HG03378 (cell line): ENCODE data around the gene PDE8A.
"Not testable (repeated sequence)": the region's sequence is repeated elsewhere in the genome, so short reads cannot be mapped to it uniquely, and the experiment has no call there.

Source experiments
- ATAC-seq: cut with Tn5 transposase; IDR thresholded peaks from one replicate; pipeline ENCODE4 v1.9.1; 2021; ENCODE audit warnings: mild to moderate bottlenecking, moderate library complexity; ENCODE audit not compliant: unreplicated experiment

The PDE8A gene

DNA sequence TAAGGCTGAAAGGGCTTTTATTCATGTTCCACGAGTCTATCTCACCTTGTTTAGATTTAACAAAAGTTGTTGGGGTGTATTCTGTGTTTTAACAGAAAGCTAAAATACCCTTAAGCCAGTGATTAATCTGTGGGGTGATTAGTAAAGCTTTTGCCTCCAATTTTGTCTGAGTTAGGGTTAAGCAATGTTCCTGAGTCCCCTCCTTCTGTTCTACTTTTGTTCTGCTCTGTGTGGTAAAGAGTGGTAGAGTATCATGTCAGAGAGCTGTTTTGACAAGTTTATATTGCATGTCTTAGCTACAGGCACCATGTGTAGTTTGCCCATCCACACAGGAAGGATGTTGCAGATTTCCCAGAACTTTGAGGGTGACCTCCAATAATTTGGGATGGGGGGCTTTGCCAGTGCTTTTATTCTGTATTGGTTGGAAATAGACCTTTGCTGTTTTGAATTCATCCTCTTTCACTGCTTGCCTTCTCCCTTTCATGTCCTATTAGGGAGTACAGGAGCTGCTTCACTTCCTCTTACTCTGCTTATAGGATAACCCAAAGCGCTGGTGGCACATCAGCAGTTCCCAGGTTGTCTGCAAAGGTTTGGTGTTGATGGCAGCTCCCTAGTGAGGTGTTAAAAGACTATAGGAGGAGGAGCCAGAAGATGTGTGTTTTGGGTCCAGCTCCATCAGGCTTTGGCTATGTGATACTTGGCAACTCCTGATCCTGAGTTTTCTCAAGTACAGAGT lies 7.4 kb downstream of the PDE8A start:
- ATAC-seq = no peak

DNA sequence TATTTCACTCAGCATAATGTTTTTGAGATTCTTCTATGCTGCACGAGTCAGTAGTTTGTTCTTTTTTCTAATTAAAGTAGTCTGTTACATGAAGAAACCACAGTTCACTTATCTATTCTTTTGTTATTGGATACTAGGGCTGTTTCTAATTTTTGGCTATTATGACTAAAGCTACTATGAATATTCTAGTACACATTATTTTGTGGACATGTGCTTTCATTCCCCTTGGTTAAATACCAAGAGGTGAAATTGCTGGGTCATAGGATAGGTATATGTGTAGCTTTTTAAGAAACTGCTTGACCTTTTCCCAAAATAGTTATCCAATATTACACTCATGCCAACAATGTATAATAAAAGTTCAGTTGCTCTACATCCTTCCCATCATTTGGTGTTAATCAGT lies 8.9 kb downstream of the PDE8A start:
- no peak for ATAC-seq

DNA sequence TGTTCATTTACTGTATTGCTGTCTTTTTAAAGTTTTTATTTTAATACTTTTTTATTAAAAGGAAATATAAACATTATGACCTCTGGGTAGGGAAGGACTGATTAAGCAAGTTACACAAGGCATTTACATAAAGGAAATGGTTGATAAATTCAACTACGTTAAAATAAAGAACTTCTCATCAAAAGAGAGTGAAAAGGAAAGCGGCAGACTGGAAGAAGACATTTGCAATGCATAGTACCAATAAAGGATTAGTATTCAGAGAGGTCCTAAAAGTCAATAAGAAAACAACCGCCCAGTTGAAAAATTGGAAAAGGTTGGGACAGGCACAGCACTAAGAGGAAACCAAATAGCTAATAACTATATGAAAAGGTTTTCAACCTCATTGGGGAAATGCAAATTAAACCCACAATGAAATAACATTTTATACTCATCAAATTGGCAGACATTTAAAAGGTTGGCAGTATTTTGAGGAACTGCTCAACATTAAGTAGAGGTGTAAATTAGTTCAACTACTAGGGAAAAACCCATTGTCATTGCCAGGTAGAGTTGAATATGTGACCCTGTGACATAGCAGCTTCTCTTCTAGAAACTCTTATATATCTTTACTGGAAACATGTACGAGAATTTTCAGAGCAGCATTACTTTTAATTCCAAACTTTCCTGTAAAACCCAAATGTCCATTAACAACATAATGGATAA lies 9.5 kb downstream of the PDE8A start:
- ATAC-seq = no peak

- ATAC-seq = no peak
These were observed 10.7 kb downstream of the PDE8A start for GRCh38 chr15:84992157-84992944.

DNA sequence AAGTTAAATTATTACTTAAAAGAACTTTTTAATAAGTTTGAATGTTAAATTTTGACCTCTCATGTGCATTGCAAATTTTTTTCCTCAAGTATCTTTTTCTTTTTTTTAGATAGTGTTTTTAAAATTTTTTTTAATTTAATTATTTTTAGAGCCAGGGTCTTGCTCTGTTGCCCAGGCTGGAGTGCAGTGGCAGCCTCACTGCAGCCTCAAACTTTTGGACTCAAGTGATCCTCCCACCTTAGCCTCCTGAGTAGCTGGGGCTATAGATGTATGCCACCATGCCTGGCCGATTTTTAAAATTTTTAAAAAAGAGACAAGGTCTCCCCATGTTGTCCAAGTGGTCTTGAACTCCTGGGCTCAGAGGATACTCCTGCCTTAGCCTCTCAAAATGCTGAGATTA lies 14.4 kb downstream of the PDE8A start:
- no peak for ATAC-seq

- ATAC-seq = not testable (repeated sequence)
These were observed 15.1 kb downstream of the PDE8A start for GRCh38 chr15:84996714-84997113.

- ATAC-seq = not testable (repeated sequence)
These were observed 15.6 kb downstream of the PDE8A start for GRCh38 chr15:84997214-84997613.

DNA sequence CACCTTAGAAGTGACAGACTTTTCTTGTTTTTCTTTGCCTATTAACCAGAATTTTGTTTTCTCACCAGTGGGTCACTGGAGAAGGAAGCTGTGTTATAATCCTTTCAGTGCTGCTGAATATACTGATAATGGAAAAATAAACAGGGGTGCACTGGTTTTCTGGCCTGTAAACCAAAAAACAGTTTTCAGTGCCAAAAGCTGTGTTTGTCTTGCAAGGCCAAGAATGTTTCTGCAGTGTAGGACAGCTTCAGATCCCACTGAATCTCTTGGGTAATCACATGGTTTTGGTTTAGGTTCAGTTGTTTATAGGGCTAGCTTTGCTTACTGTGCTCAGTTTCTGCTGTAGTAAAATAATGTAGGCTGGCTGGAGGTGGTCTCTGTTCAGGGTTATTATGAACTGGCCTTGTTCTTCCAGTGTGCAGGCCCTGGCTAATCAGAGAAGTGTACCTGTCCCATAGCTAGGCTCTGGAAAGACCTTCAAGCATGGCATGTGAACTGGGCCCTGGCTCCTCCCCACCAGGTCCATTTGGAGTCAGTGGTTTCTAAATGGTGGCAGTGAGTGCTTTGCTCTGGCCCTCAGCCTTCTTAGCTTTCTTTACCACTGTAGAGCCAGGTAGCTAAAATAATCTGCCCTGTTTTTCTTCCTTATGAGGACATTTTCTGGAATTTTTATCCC lies 18.7 kb downstream of the PDE8A start:
- ATAC-seq = no peak

DNA sequence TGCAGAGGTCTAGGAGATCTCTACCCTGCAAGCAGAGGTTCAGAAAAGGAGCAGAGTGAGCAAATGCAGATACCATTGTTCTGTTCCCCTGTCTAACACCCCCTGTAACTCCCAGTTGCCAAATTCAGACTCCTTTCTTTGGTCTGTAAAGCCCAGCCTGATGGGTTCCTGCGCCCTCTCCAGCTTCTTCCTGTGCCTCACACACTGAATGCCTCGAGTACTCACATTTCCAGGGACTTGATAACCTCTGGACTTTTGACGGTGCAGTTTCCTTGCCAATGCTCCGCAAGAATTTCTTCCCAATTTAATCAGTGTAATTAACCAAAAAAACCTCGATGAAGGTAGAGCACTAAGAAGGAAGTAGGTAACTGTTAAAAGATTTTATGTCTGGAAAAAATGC lies 19.3 kb downstream of the PDE8A start:
- no peak for ATAC-seq

GRCh38 chr15:85002517-85002916 lies 20.9 kb downstream of the PDE8A start:
- ATAC-seq = no peak

GRCh38 chr15:85003593-85004312 lies 22.1 kb downstream of the PDE8A start:
- ATAC-seq = no peak

- ATAC-seq = no peak
These were observed 22.9 kb downstream of the PDE8A start for GRCh38 chr15:85004550-85004949.

DNA sequence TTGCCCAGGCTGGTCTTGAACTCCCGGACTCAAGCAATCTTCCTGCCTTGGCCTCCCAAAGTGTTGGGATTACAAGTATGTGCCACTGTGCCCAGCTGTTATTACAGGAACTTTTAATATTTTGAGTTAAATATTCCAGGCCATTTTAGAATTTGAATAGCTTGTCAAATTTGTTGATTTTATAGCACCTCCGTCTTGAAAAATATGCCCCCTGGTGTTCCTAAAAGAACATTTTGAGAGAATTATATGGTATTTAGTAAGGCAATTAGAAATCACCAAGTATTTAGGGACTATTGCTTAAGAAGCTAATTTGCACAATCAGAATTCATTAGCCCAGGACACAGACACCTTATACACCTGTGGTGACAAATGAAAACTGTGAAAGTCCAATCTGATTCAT lies 23.7 kb downstream of the PDE8A start:
- ATAC-seq = no peak

DNA sequence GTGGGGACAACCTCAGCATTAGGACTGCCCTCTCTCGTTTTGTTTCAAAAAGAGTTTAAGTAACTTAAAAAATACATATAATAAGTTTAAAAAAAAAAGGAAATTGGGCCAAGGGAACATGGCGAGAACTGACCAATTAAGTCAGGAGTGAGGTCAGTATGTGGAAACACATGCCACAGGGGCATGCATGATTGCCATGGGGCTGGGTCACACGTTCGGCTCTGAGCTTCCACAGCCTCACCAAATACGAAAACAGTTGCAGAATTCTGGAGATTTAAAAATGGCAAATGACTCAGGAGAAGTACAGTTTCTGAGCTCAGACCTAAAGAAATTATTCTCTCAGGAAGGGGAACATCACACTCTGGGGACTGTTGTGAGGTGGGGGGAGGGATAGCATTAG lies 24.1 kb downstream of the PDE8A start:
- ATAC-seq = no peak

DNA sequence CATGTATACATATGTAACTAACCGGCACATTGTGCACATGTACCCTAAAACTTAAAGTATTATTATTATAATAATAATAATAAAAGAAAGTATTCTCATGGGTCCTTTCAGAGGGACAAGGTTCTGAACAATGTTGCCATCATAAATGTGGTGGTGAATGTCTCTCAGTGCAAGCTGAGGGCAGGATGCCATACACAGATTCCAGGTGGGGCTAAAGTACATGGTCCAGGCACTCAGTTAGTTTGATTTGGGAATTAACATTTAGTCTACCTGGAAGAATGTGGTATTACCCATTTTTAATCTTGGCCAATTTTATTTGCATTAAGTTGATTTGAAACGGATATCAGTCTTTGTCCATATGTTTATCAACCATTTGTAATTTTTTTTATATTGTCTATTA lies 24.5 kb downstream of the PDE8A start:
- no peak for ATAC-seq

DNA sequence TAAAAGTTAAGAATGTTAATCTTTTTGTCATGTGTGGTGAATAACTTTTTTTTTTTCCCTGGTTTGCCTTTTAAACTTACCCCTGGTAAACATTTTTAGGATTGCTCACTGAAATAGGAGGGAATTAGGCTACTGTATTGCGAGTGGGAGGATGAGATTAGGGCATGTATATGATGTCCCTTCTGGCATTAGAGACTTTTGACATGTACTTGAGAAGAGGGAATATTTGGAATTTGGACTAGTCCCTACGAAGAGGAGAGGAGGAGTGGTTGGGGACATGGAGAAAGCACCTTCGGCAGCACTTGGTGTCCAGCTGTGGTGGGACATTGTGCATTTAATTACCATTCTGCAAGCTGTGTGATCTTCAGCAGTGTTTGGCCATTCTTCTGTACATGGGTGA lies 25.0 kb downstream of the PDE8A start:
- ATAC-seq = no peak

DNA sequence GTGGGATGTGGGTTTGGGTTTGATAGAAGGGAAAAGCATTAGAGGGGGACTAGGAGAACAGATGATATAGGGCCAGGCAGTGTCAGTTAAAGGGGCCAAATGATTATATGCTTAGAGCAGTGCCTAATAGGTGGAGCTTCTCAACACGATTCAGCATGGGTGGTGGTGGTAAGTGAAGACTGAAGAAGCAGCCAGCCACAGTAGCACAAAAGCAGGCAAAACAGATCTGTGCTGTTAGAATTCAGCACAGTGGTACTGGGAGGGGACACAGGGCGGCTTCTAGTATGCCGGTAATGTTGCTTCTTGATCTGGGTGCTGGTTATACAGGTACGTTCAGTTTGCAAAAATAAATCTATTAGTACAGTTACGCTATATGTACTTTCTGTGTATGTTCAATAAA lies 25.5 kb downstream of the PDE8A start:
- ATAC-seq = no peak

- no peak for ATAC-seq
These were observed 26.2 kb downstream of the PDE8A start for GRCh38 chr15:85007741-85008397.

DNA sequence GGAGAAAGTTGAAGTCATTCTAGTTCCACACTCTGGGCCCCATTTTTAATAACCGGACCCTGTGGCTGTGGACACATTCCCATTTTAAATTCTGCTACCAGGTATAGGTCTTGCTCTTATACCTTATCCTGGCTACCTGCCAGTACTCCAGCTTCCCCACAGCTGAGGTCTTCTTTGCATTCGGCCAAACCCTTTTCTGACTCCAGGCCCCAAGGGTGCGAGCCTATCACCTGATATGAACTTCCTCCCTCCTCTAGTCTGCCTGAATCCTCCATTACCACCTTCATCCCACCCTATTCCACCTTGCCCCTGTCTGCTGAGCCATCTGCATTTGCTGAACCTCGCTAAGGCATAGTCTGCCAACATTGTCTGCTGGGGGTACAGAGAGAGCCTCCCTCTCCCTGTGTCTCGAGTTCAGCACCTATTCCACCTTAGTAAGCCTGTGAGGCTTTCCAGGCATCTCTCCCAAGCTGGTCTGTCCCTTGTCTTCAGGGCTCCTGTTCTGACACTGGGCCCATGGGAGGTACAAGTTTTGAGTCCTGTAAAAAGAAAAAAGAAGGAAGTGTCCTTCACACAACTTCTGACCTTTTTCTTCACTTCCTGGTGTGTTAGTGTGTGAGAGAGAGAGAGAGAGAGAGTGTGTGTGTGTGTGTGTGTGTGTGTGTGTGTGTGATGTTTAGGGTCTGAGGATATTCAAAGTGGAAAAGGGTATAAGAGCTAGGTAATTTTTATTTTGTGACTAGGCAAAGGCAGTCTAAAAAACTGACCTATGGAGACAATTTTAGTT lies 27.0 kb downstream of the PDE8A start:
- no peak for ATAC-seq
